ENCODE results near the gene FBL. TPM values are rescaled to one million over a fixed set of nuclear protein-coding genes. Genes with fewer than 3 reads are reported as not detected.

The FBL gene
- total and polyA plus RNA-seq, 2 donors (not counting 1 experiment from before 2014, with no cell fraction given): 253 to 376 TPM

- Histone ChIP-seq H3K79me2 (ENCODE audit: control insufficient read depth, insufficient read depth, low read length) (peaks cover 52% of the 10 kb centered on the region), H4K20me1 (ENCODE audit: control insufficient read depth, insufficient read depth, low read length, poor library complexity, severe bottlenecking) (peaks cover 21% of the 10 kb centered on the region), H3K27ac (ENCODE audit: low read length in 2 of 2) (no peak overlapping the region), H3K9me3 (ENCODE audit: control extremely low read depth in 1 of 3, control insufficient read depth in 2 of 3, insufficient read depth in 1 of 3, low read length in 2 of 3) (no peaks in the 10 kb centered on the region), H3K4me2 (replicated peaks; ENCODE audit: low read depth, low read length, poor library complexity, severe bottlenecking) (no peak overlapping the region), H3K27me3 (replicated peaks in 1 of 4; ENCODE audit: control extremely low read depth in 1 of 4, control insufficient read depth in 3 of 4, insufficient read depth in 4 of 4, low read length in 3 of 4) (no peaks in the 10 kb centered on the region), H3K9ac (ENCODE audit: low read length) (no peak overlapping the region), H3K4me3 (ENCODE audit: control extremely low read depth in 1 of 5, extremely low read depth in 1 of 5, insufficient read depth in 1 of 5, low read depth in 2 of 5, low read length in 4 of 5) (no peak overlapping the region), H3K36me3 (replicated peaks in 1 of 2; ENCODE audit: control extremely low read depth in 1 of 2, control insufficient read depth in 1 of 2, extremely low read depth in 1 of 2, insufficient read depth in 2 of 2, low read length in 1 of 2) (peaks cover 6 to 56% of the 10 kb centered on the region in 2 experiments), H3K4me1 (ENCODE audit: control insufficient read depth in 2 of 2, insufficient read depth in 2 of 2, low read length in 2 of 2) (peaks cover 12 to 14% of the 10 kb centered on the region in 2 donors), H2AFZ (ENCODE audit: insufficient read depth, low read depth, low read length, poor library complexity, severe bottlenecking) (no peak overlapping the region)
- ChIA-PET CTCF (no interaction called here), POLR2A (no interaction called here)
- ATAC-seq (ENCODE audit: low read depth) (no peak), DNase-seq (no peak)
- no peak for TF ChIP-seq EZH2 (IDR thresholded peaks at IDR 0.05; ENCODE audit: borderline replicate concordance, insufficient read depth, low read depth, low read length, poor library complexity, severe bottlenecking)
- no peak for TF ChIP-seq CTCF (IDR thresholded peaks at IDR 0.05)
- WGBS (ENCODE audit: insufficient coverage): no CpG with 5 or more reads among the region's 3 CpGs
- no peak overlapping the region for H3K4me3 Mint-ChIP-seq
- no peaks in the 10 kb centered on the region for H3K27me3 Mint-ChIP-seq
- no peak overlapping the region for H3K27ac Mint-ChIP-seq
- intact Hi-C loops (cut with micrococcal nuclease): loop anchor here (10.0 kb wide), 1 partner anchor 393 kb away; the partner anchor contains the start of gene SUPT5H
- H3K4me1 Mint-ChIP-seq: peaks cover 22% of the 10 kb centered on the region
- no peaks in the 10 kb centered on the region for H3K9me3 Mint-ChIP-seq (ENCODE audit: insufficient read depth)
Measured at GRCh38 chr19:39837978-39838377, 8.2 kb downstream of the FBL start.

- peak overlapping the region; percentile 82 for H3K4me3 Mint-ChIP-seq
- Histone ChIP-seq H3K4me3 (ENCODE audit: control extremely low read depth in 1 of 5, extremely low read depth in 1 of 5, insufficient read depth in 1 of 5, low read depth in 2 of 5, low read length in 4 of 5) (peak overlapping the region in 4 of 5 experiments; percentile 92 to 100 (median 98)), H3K4me2 (replicated peaks; ENCODE audit: low read depth, low read length, poor library complexity, severe bottlenecking) (peak overlapping the region; percentile 99), H3K4me1 (ENCODE audit: control insufficient read depth in 2 of 2, insufficient read depth in 2 of 2, low read length in 2 of 2) (peaks cover 16 to 24% of the 10 kb centered on the region in 2 donors), H3K27me3 (replicated peaks in 1 of 4; ENCODE audit: control extremely low read depth in 1 of 4, control insufficient read depth in 3 of 4, insufficient read depth in 4 of 4, low read length in 3 of 4) (no peaks in the 10 kb centered on the region), H2AFZ (ENCODE audit: insufficient read depth, low read depth, low read length, poor library complexity, severe bottlenecking) (peak overlapping the region; percentile 94), H3K27ac (ENCODE audit: low read length in 2 of 2) (peak overlapping the region; percentile 94 to 99), H3K9ac (ENCODE audit: low read length) (peak overlapping the region; percentile 100), H3K79me2 (ENCODE audit: control insufficient read depth, insufficient read depth, low read length) (peaks cover 45% of the 10 kb centered on the region), H3K36me3 (replicated peaks in 1 of 2; ENCODE audit: control extremely low read depth in 1 of 2, control insufficient read depth in 1 of 2, extremely low read depth in 1 of 2, insufficient read depth in 2 of 2, low read length in 1 of 2) (peaks cover 6 to 72% of the 10 kb centered on the region in 2 experiments), H4K20me1 (ENCODE audit: control insufficient read depth, insufficient read depth, low read length, poor library complexity, severe bottlenecking) (peaks cover 32% of the 10 kb centered on the region), H3K9me3 (ENCODE audit: control extremely low read depth in 1 of 3, control insufficient read depth in 2 of 3, insufficient read depth in 1 of 3, low read length in 2 of 3) (no peaks in the 10 kb centered on the region)
- no peak for DNase-seq
- TF ChIP-seq EZH2 (IDR thresholded peaks at IDR 0.05; ENCODE audit: borderline replicate concordance, insufficient read depth, low read depth, low read length, poor library complexity, severe bottlenecking) (no peak), CTCF (IDR thresholded peaks at IDR 0.05) (no peak)
- H3K27ac Mint-ChIP-seq: peak overlapping the region; percentile 92
- 51% methylated on average over 15 of the region's 19 CpGs for WGBS (ENCODE audit: insufficient coverage)
- H3K27me3 Mint-ChIP-seq: no peaks in the 10 kb centered on the region
- CTCF ChIA-PET: interaction anchor here (1.0 to 2.1 kb wide), 5 partner anchors 10 to 258 kb away, joined by 3 to 47 read pairs (median 8); partner anchors contain the start of genes FBL and PSMC4
- intact Hi-C loops (cut with micrococcal nuclease): loop anchor here (5.0 to 10.0 kb wide), 2 partner anchors 390 to 743 kb away; partner anchors contain the start of genes SHKBP1 and SUPT5H
- ATAC-seq (ENCODE audit: low read depth): no peak
- H3K4me1 Mint-ChIP-seq: peaks cover 28% of the 10 kb centered on the region
- no peaks in the 10 kb centered on the region for H3K9me3 Mint-ChIP-seq (ENCODE audit: insufficient read depth)
- POLR2A ChIA-PET: interaction anchor here (0.7 to 1.7 kb wide), 9 partner anchors 10 to 1516 kb away, joined by 3 to 21 read pairs (median 6); partner anchors contain the start of genes FBL and PSMC4
Measured at GRCh38 chr19:39834287-39834841, 11.8 kb downstream of the FBL start.

Measured in B cell (primary cell).